Measurements from ENCODE around the gene RAD51B.
"Not testable (repeated sequence)": the region's sequence is repeated elsewhere in the genome, so short reads cannot be mapped to it uniquely, and the experiment has no call there.

RAD51B gene

DNA sequence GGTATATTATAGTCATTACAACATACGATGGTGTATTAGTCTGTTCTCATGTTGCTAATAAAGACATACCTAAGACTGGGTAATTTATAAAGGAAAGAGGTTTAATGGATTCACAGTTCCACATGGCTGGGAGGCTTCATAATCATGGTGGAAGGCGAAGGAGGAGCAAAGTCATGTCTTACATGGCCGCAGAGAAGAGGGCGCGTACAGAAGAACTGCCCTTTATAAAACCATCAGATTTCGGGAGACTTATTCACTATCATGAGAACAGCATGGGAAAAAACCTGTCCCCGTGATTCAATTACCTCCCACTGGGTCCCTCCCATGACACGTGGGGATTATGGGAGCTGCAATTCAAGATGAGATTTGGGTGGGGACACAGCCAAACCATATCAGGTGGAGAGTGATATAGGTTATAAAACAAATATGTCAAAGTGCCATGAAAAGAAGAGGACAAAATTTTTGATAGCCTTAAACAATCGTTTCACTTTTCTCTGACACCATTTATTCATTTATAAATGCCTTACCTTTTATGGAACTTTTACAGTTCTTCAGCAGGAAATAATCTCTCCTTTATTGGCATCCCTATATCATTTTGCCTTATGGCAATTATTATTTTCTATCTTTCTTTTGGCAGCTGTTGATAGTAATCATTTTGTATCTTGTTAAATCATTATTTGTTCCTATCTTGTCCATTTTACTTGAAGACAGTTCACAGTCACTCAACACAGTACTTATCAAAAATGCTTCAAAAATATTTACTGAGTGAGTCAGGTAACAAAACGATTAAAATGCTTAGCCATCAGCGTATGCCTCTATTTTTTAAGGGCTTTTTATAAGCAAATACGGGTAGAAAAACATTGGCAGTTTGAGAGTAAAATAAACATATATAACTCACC is 196.0 kb downstream of the RAD51B start:
- Mint-ChIP-seq H3K27me3 (ENCODE audit: low read depth) (no peaks in the 10 kb centered on the region), H3K9me3 (no peaks in the 10 kb centered on the region), H3K4me1 (ENCODE audit: low read depth) (no peaks in the 10 kb centered on the region), H3K36me3 (ENCODE audit: low read depth) (no peaks in the 10 kb centered on the region), H3K27ac (no peak overlapping the region), H3K4me3 (no peak overlapping the region)

DNA sequence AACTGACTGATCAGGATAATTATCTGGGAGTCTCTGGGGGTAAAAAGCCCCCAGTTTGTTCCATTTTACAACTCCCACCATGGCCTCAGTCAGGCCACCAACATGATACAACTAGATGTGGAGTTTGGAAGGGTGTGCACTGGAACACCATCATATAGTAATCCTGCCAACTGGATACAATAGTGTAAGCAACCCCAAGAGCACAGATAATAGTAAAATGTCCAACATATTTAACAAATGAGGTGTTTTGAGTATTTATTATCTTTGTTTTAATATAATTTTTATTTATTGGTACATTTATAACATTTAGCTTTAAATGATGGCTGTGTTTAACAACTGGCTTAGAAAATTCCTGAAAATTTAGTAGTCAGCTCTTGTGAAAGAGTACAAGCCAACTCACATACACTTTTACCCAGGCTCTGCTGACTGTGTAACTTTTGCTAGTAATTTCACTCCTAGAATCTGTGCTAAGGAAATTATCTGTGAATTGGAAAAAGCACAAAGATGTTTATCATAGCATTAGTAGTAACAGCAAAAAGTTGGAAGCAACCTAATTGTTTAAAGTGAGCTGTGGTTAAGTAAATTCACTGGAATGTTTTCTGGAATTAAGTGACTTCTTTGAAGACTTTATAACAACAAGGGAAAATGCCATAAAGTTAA is 196.8 kb downstream of the RAD51B start:
- no peaks in the 10 kb centered on the region for H3K4me1 Mint-ChIP-seq (ENCODE audit: low read depth)
- H3K4me3 Mint-ChIP-seq = no peak overlapping the region
- H3K27me3 Mint-ChIP-seq (ENCODE audit: low read depth) = no peaks in the 10 kb centered on the region
- H3K27ac Mint-ChIP-seq = no peak overlapping the region
- no peaks in the 10 kb centered on the region for H3K9me3 Mint-ChIP-seq
- H3K36me3 Mint-ChIP-seq (ENCODE audit: low read depth) = no peaks in the 10 kb centered on the region

DNA sequence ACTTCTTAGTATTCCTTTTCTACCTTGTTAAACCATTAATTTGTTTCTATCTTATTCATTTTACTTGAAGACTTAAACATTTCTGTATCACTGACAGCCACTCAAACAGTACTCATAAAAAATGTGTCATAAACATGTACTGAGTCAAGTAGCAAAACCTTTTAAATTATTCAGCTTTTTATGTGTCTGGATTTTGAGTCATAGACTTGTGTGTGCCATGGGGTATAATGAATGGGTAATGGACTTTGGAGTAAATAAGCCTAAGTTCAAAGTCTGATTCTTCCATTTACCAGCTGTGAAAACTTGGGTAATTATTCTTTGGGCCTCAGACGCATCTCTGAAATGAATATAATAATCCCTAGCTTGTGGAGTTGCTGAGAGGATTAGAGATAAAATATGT is 199.0 kb downstream of the RAD51B start:
- no peaks in the 10 kb centered on the region for H3K9me3 Mint-ChIP-seq
- no peaks in the 10 kb centered on the region for H3K36me3 Mint-ChIP-seq (ENCODE audit: low read depth)
- H3K27ac Mint-ChIP-seq = no peak overlapping the region
- no peak overlapping the region for H3K4me3 Mint-ChIP-seq
- H3K27me3 Mint-ChIP-seq (ENCODE audit: low read depth) = no peaks in the 10 kb centered on the region
- H3K4me1 Mint-ChIP-seq (ENCODE audit: low read depth) = no peaks in the 10 kb centered on the region

DNA sequence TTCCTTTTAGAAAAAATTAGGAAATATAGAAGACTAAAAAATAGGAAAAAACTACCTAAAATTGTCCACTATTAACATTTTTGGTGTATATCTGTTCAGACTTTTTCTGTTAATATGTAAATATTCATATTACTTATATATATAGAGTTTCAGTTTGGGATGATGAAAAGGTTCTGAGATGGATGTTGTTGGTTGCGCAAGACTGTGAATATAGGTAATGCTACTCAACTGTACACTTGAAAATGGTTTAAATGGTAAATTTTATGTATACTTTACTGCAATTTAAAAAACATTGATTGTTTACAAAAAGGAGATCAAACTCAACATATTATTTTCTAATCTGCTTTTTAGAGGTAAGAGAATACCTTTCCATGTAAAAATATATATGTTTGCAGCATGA is 200.9 kb downstream of the RAD51B start:
- H3K36me3 Mint-ChIP-seq (ENCODE audit: low read depth) = no peaks in the 10 kb centered on the region
- H3K4me3 Mint-ChIP-seq = no peak overlapping the region
- H3K4me1 Mint-ChIP-seq (ENCODE audit: low read depth) = no peaks in the 10 kb centered on the region
- H3K27ac Mint-ChIP-seq = no peak overlapping the region
- H3K27me3 Mint-ChIP-seq (ENCODE audit: low read depth) = no peaks in the 10 kb centered on the region
- no peaks in the 10 kb centered on the region for H3K9me3 Mint-ChIP-seq

DNA sequence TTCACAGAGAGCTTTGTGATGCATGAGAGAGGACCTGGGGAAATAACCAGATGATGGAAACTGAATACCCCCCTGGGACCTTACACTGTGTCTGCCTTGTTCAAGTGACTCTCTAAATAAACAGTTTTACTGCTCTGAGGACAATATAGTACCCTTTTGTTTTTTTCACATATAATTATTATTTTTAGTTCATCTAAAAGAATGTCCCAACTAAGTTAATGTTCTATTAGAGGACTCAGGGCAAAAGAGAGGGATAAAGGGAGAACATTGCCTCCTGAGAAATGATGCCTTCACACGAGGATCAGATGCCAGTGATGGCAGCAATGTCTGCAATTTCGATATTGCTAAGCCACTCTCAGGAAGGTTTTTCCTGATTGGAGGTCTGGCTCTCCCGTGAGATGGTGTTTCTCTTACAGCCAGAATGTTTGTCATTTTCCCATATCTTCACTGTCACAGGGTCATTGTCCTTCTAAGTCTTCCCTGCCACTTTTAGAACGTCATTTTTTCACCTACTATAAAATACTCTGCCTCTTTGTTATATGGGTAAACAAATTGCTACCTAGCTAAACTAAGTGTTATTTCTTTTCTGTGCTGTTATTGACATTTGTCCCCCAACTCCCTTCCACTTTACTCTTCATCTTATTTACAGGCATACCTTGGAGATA is 201.6 kb downstream of the RAD51B start:
- H3K4me1 Mint-ChIP-seq (ENCODE audit: low read depth) = no peaks in the 10 kb centered on the region
- H3K27me3 Mint-ChIP-seq (ENCODE audit: low read depth) = no peaks in the 10 kb centered on the region
- no peaks in the 10 kb centered on the region for H3K9me3 Mint-ChIP-seq
- H3K36me3 Mint-ChIP-seq (ENCODE audit: low read depth) = no peaks in the 10 kb centered on the region
- H3K4me3 Mint-ChIP-seq = no peak overlapping the region
- H3K27ac Mint-ChIP-seq = no peak overlapping the region

DNA sequence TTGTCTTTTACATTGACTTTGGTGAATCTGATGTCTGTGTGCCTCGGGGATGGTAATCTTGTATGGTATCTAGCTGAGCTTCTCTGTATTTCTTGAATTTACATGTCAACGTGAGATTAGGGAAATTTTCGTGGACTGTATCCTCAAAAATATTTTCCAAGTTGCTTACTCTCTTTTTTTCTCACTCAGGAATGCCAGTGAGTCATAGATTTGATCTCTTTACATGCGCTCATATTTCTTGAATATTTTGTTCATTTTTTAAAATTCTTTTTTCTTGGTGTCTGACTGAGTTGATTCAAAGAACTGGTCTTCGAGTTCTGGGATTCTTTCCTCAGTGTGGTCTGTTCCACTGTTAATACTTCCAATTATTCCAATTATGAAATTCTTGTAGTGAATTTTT is 207.7 kb downstream of the RAD51B start:
- no peaks in the 10 kb centered on the region for H3K36me3 Mint-ChIP-seq (ENCODE audit: low read depth)
- H3K4me1 Mint-ChIP-seq (ENCODE audit: low read depth) = no peaks in the 10 kb centered on the region
- no peaks in the 10 kb centered on the region for H3K27me3 Mint-ChIP-seq (ENCODE audit: low read depth)
- H3K27ac Mint-ChIP-seq = no peak overlapping the region
- no peak overlapping the region for H3K4me3 Mint-ChIP-seq
- H3K9me3 Mint-ChIP-seq = peaks cover 22% of the 10 kb centered on the region

DNA sequence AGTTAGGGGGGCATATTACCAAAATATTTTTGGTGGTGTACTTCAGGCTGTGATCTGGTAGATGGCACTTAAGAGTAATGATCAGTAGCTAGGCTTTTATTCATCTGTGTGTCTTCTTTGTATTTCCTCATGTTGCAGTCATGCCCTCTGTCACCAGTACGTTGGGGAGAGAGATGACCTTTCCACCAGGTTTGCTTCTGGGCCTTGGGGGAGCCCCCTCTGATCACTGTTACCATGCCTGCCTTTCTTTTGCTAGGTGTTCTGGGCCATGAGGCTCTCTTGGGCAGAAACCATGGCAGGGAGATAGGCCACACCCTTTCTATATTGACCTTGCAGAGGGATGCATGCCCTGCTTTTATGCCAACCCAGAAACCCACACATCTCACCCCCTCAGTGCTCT is 208.5 kb downstream of the RAD51B start:
- no peaks in the 10 kb centered on the region for H3K27me3 Mint-ChIP-seq (ENCODE audit: low read depth)
- no peak overlapping the region for H3K27ac Mint-ChIP-seq
- no peaks in the 10 kb centered on the region for H3K4me1 Mint-ChIP-seq (ENCODE audit: low read depth)
- no peak overlapping the region for H3K4me3 Mint-ChIP-seq
- no peaks in the 10 kb centered on the region for H3K36me3 Mint-ChIP-seq (ENCODE audit: low read depth)
- peaks cover 22% of the 10 kb centered on the region for H3K9me3 Mint-ChIP-seq

DNA sequence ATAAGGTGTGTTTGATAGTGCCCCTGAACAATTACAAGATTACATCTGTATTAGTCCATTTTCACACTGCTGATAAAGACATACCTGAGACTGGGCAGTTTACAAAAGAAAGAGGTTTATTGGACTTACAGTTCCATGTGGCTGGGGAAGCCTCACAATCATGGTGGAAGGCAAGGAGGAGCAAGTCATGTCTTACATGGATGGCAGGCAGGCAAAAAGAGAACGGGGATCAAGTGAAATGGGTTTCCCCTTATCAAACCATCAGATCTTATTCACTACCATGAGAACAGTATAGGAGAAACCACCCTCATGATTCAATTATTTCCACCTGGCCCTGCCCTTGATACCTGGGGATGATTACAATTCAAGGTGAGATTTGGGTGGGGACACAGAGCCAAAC is 211.4 kb downstream of the RAD51B start:
- H3K27me3 Mint-ChIP-seq (ENCODE audit: low read depth); H3K36me3 Mint-ChIP-seq (ENCODE audit: low read depth); H3K27ac Mint-ChIP-seq; H3K4me1 Mint-ChIP-seq (ENCODE audit: low read depth); H3K4me3 Mint-ChIP-seq: not testable (repeated sequence)
- peaks cover 22% of the 10 kb centered on the region for H3K9me3 Mint-ChIP-seq

DNA sequence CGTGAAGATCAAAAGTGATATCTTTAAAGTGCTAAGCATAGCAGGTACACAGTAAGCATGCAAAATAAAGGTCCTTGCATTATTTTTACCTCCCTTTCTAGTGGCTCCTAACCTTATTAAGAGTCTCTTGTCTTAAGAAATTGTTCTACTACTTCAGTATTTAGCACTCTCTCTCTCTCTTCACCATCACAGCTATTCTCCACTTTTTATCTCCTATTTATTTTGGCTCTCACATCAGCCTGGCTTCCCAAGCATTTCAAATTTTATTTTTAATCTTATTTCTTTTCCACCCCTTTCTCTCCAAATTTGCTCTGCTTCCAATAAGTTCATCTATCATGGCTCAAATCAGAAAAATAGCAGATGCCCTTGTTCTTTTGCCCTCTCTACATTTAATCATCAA is 212.6 kb downstream of the RAD51B start:
- Mint-ChIP-seq H3K27ac (no peak overlapping the region), H3K4me1 (ENCODE audit: low read depth) (no peaks in the 10 kb centered on the region), H3K4me3 (no peak overlapping the region), H3K27me3 (ENCODE audit: low read depth) (no peaks in the 10 kb centered on the region), H3K9me3 (peaks cover 15% of the 10 kb centered on the region), H3K36me3 (ENCODE audit: low read depth) (no peaks in the 10 kb centered on the region)

DNA sequence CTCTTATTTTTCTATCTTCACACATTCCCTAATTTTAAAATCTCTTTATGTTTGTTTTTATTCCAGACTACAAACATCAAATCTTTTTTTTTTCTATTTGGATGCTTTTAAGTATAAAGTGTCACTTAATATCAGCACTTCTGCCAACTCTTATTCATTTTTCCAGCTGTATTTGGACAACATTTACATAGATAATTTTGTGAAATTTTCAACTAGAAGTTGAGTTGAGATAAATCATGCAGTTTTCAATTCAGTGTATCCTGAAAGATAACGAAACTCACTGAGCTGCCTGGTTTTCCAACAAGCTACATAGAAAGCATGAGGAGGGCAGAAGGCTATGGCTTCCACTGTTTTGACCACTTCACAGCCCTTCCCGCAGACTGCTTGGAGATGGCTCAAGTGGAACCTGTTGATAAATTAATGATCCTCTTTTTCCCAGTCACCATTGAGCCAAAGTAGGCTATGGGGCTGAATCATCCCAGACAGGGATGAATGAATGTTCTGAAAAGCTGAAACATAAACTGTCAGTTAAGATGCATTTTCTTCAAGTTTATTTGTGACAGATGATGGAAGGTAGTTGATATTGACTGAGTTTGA is 213.9 kb downstream of the RAD51B start:
- H3K4me1 Mint-ChIP-seq (ENCODE audit: low read depth) = no peaks in the 10 kb centered on the region
- no peaks in the 10 kb centered on the region for H3K36me3 Mint-ChIP-seq (ENCODE audit: low read depth)
- no peaks in the 10 kb centered on the region for H3K27me3 Mint-ChIP-seq (ENCODE audit: low read depth)
- no peak overlapping the region for H3K27ac Mint-ChIP-seq
- H3K9me3 Mint-ChIP-seq = peaks cover 13% of the 10 kb centered on the region
- no peak overlapping the region for H3K4me3 Mint-ChIP-seq

DNA sequence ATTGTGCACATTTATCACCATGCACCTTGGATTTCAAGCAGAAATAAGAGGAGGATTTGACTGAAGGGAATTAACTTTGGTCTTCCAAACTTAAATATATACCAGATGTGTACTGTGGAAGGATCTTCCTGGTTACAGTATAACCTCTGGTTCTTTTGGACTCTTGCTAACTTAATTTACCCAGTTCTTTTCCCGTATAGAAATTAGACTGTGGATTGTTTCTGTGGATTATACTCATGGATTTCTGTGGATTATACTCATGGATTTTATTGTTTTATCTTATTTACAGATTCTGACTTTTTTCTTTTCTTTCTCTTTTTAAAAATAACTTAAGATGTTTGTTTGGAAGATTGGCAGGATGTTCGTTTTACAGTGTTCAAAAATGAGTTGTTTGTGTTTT is 215.3 kb downstream of the RAD51B start:
- Mint-ChIP-seq H3K27ac (no peak overlapping the region), H3K9me3 (peaks cover 4% of the 10 kb centered on the region), H3K4me1 (ENCODE audit: low read depth) (no peaks in the 10 kb centered on the region), H3K27me3 (ENCODE audit: low read depth) (no peaks in the 10 kb centered on the region), H3K36me3 (ENCODE audit: low read depth) (no peaks in the 10 kb centered on the region), H3K4me3 (no peak overlapping the region)

DNA sequence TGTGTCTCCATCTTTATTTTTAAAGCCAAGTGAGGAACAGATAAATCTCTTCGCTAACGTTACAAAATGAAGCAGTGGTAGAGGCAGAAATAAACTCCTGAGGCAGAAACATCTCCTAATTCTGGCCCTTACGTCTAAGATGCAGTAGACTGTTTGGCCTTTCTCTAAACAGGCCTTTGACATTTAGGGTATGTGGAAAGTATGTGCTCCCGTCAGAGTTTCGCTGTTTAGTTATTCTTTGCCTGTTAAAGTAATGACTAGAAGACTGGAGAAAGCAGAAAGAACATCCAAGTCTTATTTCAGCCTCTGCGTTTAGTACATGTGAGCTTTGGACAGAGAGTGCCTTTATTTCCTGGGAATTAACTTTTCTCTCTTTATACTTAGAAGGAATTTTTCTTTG is 216.6 kb downstream of the RAD51B start:
- Mint-ChIP-seq H3K27ac (no peak overlapping the region), H3K4me1 (ENCODE audit: low read depth) (no peaks in the 10 kb centered on the region), H3K36me3 (ENCODE audit: low read depth) (no peaks in the 10 kb centered on the region), H3K27me3 (ENCODE audit: low read depth) (no peaks in the 10 kb centered on the region), H3K9me3 (no peaks in the 10 kb centered on the region), H3K4me3 (no peak overlapping the region)

DNA sequence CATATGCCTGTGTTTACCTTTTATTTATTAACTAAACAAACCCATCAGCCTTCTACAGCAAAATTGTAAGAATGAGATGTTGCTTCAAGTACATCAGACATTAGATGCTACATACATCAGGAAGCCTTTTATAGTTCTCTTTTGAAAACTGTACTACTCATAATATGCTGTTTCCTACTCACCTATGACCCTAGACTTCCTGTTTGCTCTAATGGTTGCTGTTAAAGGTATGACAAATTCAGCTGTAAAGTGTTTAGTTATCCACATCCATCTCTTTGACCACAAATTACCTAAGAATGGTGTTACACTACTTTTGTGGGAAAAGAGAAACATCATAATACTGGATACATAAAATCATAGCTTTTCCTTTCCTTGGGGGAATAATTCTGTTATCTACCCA is 220.0 kb downstream of the RAD51B start:
- Mint-ChIP-seq H3K4me1 (ENCODE audit: low read depth) (no peaks in the 10 kb centered on the region), H3K9me3 (no peaks in the 10 kb centered on the region), H3K27me3 (ENCODE audit: low read depth) (no peaks in the 10 kb centered on the region), H3K36me3 (ENCODE audit: low read depth) (no peaks in the 10 kb centered on the region), H3K27ac (no peak overlapping the region), H3K4me3 (no peak overlapping the region)

DNA sequence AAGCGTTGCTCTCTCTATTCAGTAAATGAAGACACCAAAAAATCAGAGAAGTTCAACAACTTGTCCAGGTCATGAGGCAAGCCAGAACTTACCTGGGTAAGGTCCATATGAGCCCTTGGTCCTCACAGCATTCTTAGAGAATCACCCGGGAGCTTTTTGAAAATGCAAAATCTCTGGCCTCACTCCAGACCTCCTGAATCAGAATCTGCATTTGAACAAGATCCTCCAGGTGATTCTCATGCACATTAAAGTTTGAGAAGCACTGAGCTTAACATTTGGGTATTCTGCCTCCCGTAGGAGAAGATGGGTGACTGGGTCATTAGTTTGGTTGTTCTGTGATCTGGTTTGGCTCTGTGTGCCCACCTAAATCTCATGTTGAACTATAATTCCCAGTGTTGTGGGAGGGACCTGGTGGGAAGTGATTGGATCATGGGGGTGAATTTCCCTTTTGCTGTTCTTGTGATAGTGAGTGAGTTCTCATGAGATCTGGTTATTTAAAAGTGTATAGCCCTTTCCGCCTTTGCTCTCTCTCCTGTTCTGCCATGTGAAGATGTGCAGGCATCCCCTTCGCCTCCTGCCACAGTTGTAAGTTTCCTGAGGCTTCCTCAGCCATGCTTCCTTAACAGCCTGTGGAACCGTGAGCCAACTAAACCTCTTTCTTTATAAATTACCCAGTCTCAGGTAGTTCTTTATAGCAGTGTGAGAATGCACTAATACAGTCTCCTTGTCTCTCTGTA is 221.2 kb downstream of the RAD51B start:
- no peaks in the 10 kb centered on the region for H3K4me1 Mint-ChIP-seq (ENCODE audit: low read depth)
- no peaks in the 10 kb centered on the region for H3K27me3 Mint-ChIP-seq (ENCODE audit: low read depth)
- no peak overlapping the region for H3K27ac Mint-ChIP-seq
- no peaks in the 10 kb centered on the region for H3K36me3 Mint-ChIP-seq (ENCODE audit: low read depth)
- H3K4me3 Mint-ChIP-seq = no peak overlapping the region
- H3K9me3 Mint-ChIP-seq = no peaks in the 10 kb centered on the region

Data from T-helper 1 cell treated with Interleukin-12 subunit alpha and Interleukin-12 subunit beta and Interleukin-4 antibody, amounts not matched to agents 30 μg/mL and 1 μg/mL, for 36 hours (primary cell).